ENCODE data around the gene VAT1.
"Not testable (repeated sequence)": the region's sequence is repeated elsewhere in the genome, so short reads cannot be mapped to it uniquely, and the experiment has no call there.

Gene VAT1

DNA sequence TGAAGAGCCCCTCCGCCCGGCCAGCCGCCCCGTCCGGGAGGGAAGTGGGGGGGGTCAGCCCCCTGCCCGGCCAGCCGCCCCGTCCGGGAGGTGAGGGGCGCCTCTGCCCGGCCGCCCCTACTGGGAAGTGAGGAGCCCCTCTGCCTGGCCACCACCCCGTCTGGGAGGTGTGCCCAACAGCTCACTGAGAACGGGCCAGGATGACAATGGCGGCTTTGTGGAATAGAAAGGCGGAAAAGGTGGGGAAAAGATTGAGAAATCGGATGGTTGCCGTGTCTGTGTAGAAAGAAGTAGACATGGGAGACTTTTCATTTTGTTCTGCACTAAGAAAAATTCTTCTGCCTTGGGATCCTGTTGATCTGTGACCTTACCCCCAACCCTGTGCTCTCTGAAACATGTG, 48.9 kb downstream of the VAT1 start:
- DNase-seq (ENCODE audit: low read depth in 2 of 2), result not testable (repeated sequence)

DNA sequence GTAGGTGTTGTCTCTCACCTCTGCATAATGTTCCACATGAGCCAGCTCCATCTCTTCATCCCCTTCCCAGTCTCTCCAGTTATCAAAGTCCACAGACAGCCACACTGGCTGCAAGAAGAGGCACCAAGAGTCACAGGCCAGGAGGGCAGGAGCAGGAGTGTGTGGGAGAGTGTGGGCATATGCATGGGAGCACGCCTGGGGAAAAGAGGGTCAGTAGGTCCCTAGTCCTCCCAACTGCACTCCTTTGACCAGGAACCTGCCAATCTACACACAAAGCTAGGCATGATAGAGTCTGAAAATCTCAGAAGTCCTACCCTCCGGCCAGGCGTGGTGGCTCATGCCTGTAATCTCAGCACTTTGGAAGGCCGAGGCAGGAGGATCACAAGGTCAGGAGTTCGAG, 50.6 kb downstream of the VAT1 start:
- DNase-seq (ENCODE audit: low read depth in 2 of 2), result no peak

- DNase-seq (ENCODE audit: low read depth in 2 of 2), result no peak
Measured at GRCh38 chr17:42969001-42969581, 53.1 kb downstream of the VAT1 start.

GRCh38 chr17:42967925-42968324, 54.3 kb downstream of the VAT1 start:
- no peak for DNase-seq (ENCODE audit: low read depth in 2 of 2)
